HG03060 (cell line): ENCODE data around the gene IL6R.

Source experiments
- ATAC-seq: cut with Tn5 transposase; IDR thresholded peaks from one replicate; pipeline ENCODE4 v1.9.1; 2021; ENCODE audit warnings: low read depth, moderate number of reproducible peaks; ENCODE audit not compliant: unreplicated experiment

The IL6R gene

DNA sequence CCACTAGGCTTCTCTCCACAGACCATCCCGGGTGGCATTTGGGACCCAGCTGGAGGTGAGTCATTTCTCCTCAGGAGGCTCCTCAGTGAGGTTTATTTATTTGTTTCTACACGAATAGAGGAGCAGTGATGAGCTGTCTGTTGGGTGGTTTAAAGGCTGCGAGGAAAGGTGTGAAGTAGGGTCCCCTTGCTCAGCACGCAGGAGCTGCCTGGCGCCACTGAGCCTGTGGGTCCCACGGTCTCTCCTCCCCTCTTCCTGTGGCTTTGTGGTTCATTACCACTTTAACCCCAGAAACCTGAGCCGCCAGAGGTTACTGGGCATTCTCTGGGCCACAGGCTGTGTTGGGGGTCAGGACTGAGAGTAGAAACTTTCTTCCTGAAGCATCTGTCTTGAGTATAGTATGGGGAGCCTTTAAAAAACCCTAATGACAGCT lies 39.9 kb downstream of the IL6R start:
- no peak for ATAC-seq

- ATAC-seq, result no peak
These were observed 41.1 kb downstream of the IL6R start for GRCh38 chr1:154446292-154446691.

GRCh38 chr1:154446789-154447188 lies 41.6 kb downstream of the IL6R start:
- no peak for ATAC-seq

- ATAC-seq, result no peak
These were observed 43.2 kb downstream of the IL6R start for GRCh38 chr1:154448331-154448811.

- ATAC-seq, result no peak
These were observed 48.0 kb downstream of the IL6R start for GRCh38 chr1:154453161-154453560.

GRCh38 chr1:154453574-154454352 lies 48.6 kb downstream of the IL6R start:
- no peak for ATAC-seq

- ATAC-seq, result no peak
These were observed 49.4 kb downstream of the IL6R start for GRCh38 chr1:154454386-154455120.

DNA sequence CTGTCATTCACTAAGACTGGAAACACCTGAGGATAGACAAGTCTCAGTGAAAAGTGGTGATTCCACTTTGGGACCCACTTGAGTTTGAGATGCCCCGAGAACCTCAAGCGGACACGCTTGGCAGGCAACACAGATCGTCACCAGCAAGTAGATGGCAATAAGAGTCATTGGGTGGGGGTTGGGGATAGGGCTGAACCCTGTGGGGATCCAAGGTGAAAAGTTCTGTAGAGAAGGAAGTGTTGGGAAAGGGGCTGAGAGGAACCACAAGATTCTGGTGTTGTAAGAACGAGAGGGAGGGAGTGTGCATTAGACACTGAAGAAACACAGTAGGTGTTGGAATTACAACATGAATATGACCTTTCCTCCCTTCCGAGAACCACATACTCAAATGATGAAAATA lies 51.5 kb downstream of the IL6R start:
- ATAC-seq, result no peak

DNA sequence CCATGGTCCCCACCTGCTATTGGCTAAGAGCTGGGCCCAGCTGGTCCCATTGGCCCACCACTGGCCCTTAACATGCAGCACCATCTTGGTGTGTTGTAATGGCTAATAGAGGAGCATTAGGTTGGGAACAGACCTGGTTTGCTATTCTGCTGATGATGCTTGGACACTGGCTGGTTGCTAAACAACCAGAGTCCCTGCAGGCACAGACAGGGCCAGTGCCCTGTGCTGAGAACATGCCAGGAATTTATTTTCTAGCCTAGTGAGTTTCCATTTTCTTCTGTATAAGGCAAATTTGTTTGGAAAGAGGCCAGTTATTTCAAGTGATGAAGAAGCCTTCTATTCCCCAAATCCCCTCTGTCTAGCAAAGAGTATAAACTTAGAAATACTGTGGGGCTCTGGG lies 53.9 kb downstream of the IL6R start:
- no peak for ATAC-seq

DNA sequence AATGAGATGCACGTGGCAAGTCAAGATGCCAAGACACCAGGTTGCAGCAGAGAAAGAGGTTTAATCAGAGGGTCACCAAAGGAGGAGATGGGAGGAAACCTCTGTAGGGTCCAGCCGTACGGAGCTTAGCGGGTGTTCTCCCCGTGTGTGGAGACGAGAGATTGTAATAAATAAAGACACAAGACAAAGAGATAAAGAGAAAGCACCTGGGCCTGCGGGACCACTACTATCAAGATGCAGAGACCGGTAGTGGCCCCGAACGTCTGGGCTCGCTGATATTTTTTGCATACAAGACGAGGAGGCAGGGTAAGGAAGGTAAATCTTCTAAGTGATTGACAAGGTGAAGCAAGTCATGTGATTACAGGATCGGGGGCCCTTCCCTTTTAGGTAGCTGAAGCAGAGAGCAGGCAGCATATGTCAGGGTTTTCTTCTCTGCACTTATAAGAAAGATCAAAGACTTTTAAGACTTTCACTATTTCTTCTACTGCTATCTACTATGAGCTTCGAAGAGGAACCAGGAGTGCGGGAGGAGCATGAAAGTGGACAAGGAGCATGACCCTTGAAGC lies 55.6 kb downstream of the IL6R start:
- no peak for ATAC-seq

GRCh38 chr1:154463512-154463990 lies 58.4 kb downstream of the IL6R start:
- no peak for ATAC-seq

- no peak for ATAC-seq
These were observed 60.6 kb downstream of the IL6R start for GRCh38 chr1:154465621-154466195.

- no peak for ATAC-seq
These were observed 61.1 kb downstream of the IL6R start for GRCh38 chr1:154466206-154466605.

- no peak for ATAC-seq
These were observed 61.8 kb downstream of the IL6R start for GRCh38 chr1:154466921-154467417.

DNA sequence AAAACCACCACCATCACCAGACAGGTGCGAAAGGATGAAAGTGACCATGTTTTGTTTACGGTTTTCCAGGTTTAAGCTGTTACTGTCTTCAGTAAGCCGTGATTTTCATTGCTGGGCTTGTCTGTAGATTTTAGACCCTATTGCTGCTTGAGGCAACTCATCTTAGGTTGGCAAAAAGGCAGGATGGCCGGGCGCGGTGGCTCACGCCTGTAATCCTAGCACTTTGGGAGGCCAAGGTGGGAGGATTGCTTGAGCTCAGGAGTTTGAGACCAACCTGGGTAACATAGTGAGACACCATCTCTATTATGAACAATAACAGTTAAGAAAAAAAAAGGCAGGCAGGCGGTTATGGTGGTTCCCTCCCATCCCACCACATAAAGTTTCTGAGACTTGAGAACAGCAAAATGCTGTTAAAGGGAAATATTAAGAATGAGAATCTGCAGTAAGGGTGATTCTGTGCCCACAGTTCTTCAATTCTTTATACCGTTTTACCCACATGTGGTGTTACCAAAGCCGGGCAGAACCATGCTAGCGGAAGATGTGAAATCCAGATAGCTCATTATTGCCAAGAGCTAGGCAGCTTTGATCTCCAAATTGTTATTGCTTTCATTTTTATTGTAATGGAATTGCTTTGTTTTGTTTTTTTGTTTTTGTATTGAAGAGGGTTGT lies 62.4 kb downstream of the IL6R start:
- ATAC-seq, result no peak

- ATAC-seq, result no peak
These were observed 63.5 kb downstream of the IL6R start for GRCh38 chr1:154468535-154469250.

DNA sequence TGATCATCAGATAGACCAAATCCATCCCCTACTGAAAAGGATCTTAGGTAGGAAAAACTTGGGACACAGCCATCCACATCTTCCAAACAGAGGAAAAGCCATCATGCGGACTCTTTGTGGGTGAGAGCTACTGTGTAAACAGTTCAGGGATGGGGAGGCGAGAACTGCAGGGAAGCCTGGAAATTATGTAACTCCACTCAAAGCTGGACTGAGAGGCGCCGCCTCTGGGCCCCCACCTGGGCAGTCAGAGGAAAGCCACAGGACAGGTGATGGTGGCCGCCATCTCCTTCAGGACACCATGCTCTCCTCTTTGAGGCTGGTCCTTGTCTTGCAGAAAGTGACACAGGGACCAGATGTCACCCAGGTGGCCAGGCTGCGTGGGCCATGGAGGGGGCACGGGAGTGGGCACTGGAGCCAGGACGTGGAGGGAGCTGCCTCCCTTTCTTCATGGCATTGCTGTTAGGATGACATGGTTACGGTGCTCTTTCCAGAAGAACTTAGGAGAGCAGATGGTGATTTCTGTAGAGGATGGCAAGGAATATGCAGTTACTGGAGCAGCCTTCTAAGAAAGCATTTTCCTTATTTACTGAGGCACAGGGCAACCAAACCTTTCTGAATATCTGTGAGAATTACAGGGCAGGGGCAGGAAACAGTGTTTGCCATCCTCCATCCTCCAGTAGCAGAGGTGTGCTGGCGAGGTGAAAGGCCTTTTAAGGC lies 64.9 kb downstream of the IL6R start:
- no peak for ATAC-seq

GRCh38 chr1:154471304-154471703 lies 66.2 kb downstream of the IL6R start:
- ATAC-seq, result no peak

GRCh38 chr1:154474802-154475201 lies 69.7 kb downstream of the IL6R start:
- no peak for ATAC-seq
